Calu3 (cell line): ENCODE measurements around the gene PMVK. TPM values are rescaled to one million over a fixed set of nuclear protein-coding genes. Genes with fewer than 3 reads are reported as not detected.

ENCODE experiments used
- BruUV-seq: library from RNA; stranded (reverse); fragments of 400-500 nt; replicated peaks from 2 replicates; lab custom pipeline; 2021; lab: Mats Ljungman, UMichigan
- CTCF ChIA-PET: fragments of 300-600 bp; sonication (Branson Sonifier 250); formaldehyde crosslinking; loops from one replicate; lab custom pipeline; 2022; ENCODE audit warnings: antibody characterized with exemption; lab: Charles Lee
- DNase-seq: peaks from one replicate; pipeline ENCODE4 v3.0.0; 2022
- H3K27ac Mint-ChIP-seq: one replicate; pipeline ENCODE4 v1.8.0; 2022; ENCODE audit warnings: mixed read lengths; ENCODE audit not compliant: unreplicated experiment
- H3K27me3 Mint-ChIP-seq: one replicate; pipeline ENCODE4 v1.8.0; 2022; ENCODE audit warnings: mixed read lengths; ENCODE audit not compliant: unreplicated experiment
- H3K36me3 Mint-ChIP-seq: one replicate; pipeline ENCODE4 v1.8.0; 2022; ENCODE audit warnings: mild to moderate bottlenecking, moderate library complexity, mixed read lengths; ENCODE audit not compliant: insufficient read depth, unreplicated experiment
- H3K4me1 Mint-ChIP-seq: one replicate; pipeline ENCODE4 v1.8.0; 2022; ENCODE audit warnings: mild to moderate bottlenecking, low read depth, mixed read lengths; ENCODE audit not compliant: unreplicated experiment
- H3K4me3 Mint-ChIP-seq: one replicate; pipeline ENCODE4 v1.8.0; 2022; ENCODE audit warnings: mild to moderate bottlenecking, low read depth, moderate library complexity, mixed read lengths; ENCODE audit not compliant: unreplicated experiment
- H3K9me3 Mint-ChIP-seq: one replicate; pipeline ENCODE4 v1.8.0; 2022; ENCODE audit warnings: low read depth, mixed read lengths; ENCODE audit not compliant: unreplicated experiment
- intact Hi-C: fragments of 100-400 bp; cut with micrococcal nuclease; formaldehyde crosslinking; loops from one replicate; pipeline ENCODE4 v1.10.0; 2022; ENCODE audit not compliant: unreplicated experiment
- total RNA-seq: library from RNA; stranded (reverse); gene quantifications from 2 replicates; pipeline ENCODE4 v1.2.3, GENCODE V29; 2022
- TF ChIP-seq, protein P1 (sequence below): fragments of 200-600 bp; IDR thresholded peaks from one replicate; pipeline ENCODE4 v1.8.0; 2022; ENCODE audit warnings: antibody characterized with exemption; ENCODE audit not compliant: unreplicated experiment

The PMVK gene
- total RNA-seq, 1 experiment from 2014 or later, result 47.3 TPM

DNA sequence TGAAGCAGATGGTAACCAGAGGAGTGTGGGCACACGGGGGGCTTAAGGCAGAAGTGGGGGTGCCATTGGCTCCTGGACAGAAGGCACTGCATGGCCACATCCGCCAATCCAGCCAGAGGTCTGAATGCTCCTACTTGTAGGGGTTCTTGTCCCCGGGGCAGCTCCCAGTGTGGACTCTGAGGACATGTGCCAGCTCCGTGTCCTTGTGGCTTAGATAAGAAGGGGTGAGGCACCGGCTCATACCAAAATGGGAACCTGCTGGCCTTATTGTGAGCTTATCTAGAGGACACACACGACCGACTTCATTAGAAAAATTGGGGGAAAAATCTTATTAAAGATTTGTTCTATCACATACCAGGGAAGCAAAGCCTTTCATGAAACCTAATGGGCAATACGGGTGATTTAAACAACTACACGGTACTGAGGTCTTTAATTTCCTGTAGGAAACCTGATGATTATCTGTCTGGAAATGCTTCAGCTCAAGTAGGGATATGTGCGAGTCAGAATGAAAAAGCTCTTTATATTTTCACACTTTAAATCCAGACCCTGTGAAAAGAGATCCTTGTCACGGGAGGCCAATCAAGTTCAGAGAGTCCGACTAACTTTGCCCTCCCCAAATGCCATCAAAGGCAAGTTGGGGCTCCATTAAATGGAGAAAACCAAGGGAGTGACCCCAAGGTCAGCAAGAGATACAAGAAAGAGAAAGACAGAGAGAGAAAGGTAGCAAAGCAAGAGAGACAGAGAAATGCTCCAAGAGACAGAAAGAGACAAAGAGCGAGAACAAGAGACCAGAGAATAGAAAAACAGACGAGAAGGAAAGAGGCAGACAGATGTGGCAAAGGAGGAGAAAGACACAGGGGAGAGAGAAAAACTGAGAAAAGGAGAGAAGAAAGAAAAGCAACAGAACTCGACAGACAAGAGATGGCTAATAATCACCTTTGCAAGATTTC lies 52.3 kb downstream of the PMVK start:
- TF ChIP-seq, protein P1, sequence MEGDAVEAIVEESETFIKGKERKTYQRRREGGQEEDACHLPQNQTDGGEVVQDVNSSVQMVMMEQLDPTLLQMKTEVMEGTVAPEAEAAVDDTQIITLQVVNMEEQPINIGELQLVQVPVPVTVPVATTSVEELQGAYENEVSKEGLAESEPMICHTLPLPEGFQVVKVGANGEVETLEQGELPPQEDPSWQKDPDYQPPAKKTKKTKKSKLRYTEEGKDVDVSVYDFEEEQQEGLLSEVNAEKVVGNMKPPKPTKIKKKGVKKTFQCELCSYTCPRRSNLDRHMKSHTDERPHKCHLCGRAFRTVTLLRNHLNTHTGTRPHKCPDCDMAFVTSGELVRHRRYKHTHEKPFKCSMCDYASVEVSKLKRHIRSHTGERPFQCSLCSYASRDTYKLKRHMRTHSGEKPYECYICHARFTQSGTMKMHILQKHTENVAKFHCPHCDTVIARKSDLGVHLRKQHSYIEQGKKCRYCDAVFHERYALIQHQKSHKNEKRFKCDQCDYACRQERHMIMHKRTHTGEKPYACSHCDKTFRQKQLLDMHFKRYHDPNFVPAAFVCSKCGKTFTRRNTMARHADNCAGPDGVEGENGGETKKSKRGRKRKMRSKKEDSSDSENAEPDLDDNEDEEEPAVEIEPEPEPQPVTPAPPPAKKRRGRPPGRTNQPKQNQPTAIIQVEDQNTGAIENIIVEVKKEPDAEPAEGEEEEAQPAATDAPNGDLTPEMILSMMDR, result no peak
- H3K27ac Mint-ChIP-seq, result no peak overlapping the region

DNA sequence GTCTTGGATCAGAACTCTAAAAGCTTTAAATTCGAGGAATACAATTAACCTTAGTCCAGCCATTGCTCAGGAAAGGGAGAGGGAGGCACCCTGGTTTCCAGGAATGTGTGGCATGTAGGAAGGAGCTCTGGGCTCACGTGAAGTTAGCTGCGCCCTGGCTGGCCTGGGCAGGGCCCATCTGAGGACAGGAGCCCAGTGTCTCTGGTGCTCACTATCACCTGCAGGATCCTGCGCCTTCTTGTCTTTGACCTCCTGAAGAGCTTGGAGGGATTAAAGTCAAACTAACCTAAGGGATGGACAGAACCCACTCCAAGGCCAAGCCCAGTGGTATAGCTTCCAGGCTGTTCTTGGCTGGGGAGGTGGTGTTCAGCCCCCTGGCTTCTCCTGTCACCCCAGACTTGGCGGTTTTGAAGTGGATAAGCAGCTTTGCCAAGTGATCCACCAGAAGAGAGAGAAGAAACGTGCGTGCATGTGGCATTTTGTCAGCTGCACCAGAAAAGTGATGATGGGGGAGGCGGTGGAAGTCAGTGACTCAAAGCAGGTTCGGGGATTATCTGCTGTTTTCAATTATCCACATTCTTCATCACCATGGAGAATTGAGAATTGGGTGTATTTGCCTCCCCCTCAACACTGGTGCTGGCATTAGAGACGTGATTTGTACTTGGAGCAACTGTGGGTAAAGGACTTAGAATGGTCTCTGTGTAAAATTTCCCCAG lies 54.5 kb downstream of the PMVK start:
- intact Hi-C loops, result no loop called here
- TF ChIP-seq, protein P1, result no peak
- no TSS peak for BruUV-seq
- H3K36me3 Mint-ChIP-seq, result no peaks in the 10 kb centered on the region
- no peak overlapping the region for H3K27ac Mint-ChIP-seq
- H3K4me1 Mint-ChIP-seq, result peaks cover 14% of the 10 kb centered on the region
- CTCF ChIA-PET, result interaction anchor here (0.8 to 1.4 kb wide), 4 partner anchors 55 to 212 kb away, joined by 3 read pairs; partner anchors contain the start of gene PMVK
- no peaks in the 10 kb centered on the region for H3K9me3 Mint-ChIP-seq
- DNase-seq, result no peak
- peaks cover 51% of the 10 kb centered on the region for H3K27me3 Mint-ChIP-seq
- H3K4me3 Mint-ChIP-seq, result no peak overlapping the region

More for the DNA sequence above, 52.3 kb downstream of the PMVK start:
- no peaks in the 10 kb centered on the region for H3K9me3 Mint-ChIP-seq
- H3K36me3 Mint-ChIP-seq, result no peaks in the 10 kb centered on the region
- no peak overlapping the region for H3K4me3 Mint-ChIP-seq
- intact Hi-C loops, result no loop called here
- DNase-seq, result no peak
- no TSS peak for BruUV-seq
- peaks cover 73% of the 10 kb centered on the region for H3K27me3 Mint-ChIP-seq
- peaks cover 6% of the 10 kb centered on the region for H3K4me1 Mint-ChIP-seq
- CTCF ChIA-PET, result no interaction called here

DNA sequence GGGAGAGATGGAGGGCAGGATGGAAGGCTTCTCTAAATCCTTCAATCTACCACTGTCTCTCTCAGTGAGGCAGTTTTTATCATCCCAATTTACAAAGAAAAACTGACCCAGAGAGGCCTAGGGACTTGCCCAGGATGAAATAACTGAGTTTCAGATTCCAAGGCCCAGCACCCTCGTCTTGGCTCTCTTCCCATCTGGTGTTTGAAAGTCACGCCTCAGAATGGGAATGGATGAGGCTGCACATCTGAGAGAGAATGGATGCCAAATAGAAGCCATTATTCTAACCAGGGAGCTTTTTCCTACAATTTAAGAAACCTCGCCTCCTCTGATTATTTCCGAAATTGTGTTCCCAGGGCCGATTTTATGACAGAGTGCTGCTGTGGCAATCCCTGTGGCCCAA lies 55.8 kb downstream of the PMVK start:
- intact Hi-C loops, result no loop called here
- H3K27me3 Mint-ChIP-seq, result peaks cover 51% of the 10 kb centered on the region

DNA sequence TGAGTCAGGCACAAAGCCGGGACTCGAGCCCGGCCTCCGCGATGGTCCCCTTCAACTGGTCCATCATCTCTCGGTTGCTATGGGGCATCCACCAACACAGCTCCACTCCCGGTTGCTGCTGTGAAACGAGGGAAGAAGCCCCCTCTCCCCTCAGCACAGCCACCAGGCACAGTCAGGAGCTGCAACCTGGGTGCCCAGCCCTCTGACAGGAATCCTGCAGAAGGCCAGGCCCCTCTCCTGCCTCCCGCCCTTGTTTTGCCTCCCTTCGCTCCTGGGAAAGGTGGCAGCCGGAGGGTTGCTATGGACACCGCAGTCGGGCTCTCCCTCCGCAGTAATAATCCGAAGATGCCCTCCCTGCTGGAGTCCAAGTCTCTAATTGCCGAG lies 57.5 kb downstream of the PMVK start:
- TF ChIP-seq, protein P1, result no peak
- H3K27me3 Mint-ChIP-seq, result peaks cover 54% of the 10 kb centered on the region
- H3K36me3 Mint-ChIP-seq, result no peaks in the 10 kb centered on the region
- no peak for DNase-seq
- intact Hi-C loops, result no loop called here
- CTCF ChIA-PET, result interaction anchor here (0.6 to 1.6 kb wide), 16 partner anchors 9 to 399 kb away, joined by 3 to 23 read pairs (median 4); partner anchors contain the start of gene KCNN3
- BruUV-seq, result no TSS peak
- H3K9me3 Mint-ChIP-seq, result no peaks in the 10 kb centered on the region
- H3K4me1 Mint-ChIP-seq, result peaks cover 25% of the 10 kb centered on the region
- H3K4me3 Mint-ChIP-seq, result no peak overlapping the region
- no peak overlapping the region for H3K27ac Mint-ChIP-seq

More for the DNA sequence above, 55.8 kb downstream of the PMVK start:
- no TSS peak for BruUV-seq
- Mint-ChIP-seq H3K4me1 (peaks cover 18% of the 10 kb centered on the region), H3K9me3 (no peaks in the 10 kb centered on the region), H3K36me3 (no peaks in the 10 kb centered on the region), H3K4me3 (no peak overlapping the region), H3K27ac (no peak overlapping the region)
- CTCF ChIA-PET, result interaction anchor here (1.0 to 1.4 kb wide), 3 partner anchors 56 to 211 kb away, joined by 3 read pairs; partner anchors contain the start of gene PMVK
- TF ChIP-seq, protein P1, result no peak
- no peak for DNase-seq
